ENCODE measurements around the gene GRB7.
"Not testable (repeated sequence)": the region's sequence is repeated elsewhere in the genome, so short reads cannot be mapped to it uniquely, and the experiment has no call there.

Gene GRB7

DNA sequence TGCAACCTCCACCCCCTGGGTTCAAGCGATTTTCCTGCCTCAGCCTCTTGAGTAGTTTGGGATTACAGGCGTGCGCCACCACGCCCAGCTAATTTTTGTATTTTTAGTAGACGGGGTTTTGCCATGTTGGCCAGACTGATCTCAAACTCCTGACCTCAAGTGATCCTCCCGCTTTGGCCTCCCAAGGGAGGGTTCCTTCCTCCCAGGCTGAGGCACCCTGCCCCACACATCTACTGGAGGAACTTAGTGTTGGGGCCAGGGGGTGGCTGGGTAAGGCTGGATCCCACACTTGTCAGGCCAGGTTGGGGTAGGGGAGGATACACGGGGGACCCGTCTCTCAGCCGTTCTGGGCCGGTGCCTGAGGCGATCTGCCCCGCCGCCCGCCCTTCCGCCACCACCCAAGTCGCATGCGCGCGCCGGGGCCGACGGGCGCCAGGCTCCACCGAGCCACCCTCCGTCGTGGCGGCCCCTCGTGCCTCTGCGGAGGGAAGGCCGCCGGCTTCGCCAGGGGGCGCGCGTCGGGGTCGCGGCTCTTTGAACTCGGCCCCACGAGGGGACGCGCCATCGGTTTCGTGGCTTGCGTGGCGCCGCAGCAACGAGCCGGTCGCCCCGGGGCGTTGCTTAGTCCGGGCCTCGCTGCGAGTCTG, 15.9 kb downstream of the GRB7 start:
- DNase-seq = no peak

DNA sequence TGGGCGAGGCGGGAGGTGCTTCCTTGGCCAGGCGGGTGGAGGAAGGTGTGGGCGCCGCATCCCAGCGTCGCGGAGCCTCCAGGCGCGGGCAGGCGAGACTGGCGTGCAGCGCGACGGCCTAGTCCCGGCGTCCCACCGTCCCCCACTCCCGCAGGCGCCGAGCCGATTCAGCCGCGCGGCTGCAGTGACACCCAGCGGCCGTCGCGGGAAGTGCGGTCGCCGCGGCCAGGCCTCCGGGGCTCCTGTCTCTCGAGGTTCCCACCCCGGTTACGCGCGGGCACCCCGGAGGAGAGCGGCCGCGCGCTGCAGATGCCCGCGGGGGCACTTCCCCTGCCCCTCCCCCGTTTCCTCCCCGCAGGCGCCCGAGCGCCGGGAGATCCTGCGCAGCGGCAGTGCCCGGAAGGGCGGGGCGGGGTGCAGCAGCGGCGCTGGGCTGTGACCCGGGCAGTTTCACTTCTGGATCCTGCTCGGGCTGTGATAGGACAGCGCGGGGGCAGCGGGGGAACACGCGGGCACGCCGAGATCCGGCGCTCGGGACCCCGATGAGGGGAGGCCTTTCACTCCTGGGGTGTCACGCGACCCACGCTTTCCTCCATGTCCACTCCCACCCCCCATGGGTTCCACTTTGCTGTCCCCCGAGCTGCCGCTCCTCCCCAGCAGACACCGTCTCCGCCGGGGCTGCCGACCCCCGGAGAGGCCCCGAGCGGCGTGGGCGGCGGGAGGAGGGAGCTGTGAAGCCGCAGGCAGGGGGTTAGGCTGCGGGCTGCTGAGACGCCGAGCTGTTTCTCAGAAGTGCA, 16.6 kb downstream of the GRB7 start:
- DNase-seq = peak; percentile 79

DNA sequence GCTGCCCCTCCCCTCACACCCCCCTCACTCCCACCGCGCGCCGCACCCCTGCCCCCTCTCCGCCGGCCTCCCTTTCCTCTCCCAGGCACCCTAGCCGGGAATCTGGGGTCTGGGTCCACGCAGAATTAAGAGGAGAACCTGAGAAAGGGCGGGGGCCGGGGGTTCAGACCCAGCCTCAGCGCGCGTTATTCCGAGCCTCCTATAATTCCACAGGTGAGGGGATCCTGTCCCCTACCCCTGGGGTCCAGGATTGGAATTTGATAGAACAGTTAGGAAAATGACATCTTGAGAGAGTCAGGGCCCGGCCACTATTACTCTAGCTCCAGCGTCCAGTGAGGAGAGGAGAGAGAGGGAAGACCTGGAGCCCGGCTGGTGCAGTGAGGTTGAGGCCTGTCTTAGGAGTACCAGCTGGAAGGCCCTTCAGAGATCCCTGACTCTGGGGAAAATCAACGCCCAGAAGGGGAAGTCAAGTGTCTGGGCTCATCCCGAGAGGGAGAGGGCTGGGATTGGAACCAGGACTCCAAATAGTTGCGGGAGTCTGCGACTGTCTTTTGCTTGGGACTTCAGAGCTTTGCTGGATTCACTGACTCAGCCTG, 17.3 kb downstream of the GRB7 start:
- no peak for DNase-seq

GRCh38 chr17:39755554-39756379, 18.0 kb downstream of the GRB7 start:
- no peak for DNase-seq

DNA sequence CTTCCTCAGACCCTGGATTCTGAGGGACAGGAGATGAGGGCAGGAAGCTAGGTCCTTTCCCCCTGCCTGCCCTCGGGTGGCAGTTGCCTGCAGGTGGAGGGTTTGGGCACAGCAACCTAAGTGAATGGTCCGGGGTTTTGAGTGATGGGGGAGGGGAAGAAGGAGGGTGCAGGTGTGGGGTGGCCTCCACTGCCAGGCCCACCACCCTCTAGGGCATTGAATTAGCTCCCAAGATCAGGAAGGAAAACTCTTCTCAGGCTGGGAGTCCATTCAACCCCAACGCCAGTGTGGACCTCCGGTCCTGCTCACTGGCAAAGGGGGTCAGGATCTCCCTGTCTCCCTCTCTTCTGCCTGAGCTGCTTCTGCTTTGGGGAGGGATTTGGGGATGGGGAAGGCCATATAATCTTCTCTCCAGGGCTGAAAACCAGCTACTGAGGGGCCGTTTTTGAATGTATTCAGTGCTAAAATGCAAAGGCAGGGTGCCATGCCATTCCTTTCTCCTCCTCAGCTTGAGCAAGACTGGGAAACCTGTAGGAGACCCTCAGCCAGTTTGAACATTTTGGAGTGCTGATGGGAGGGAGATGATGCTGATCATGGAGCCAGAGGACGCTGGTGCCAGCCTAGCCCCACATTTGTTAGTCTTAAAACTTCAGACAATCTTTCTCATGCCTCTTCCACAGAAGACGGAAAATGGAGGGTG, 18.8 kb downstream of the GRB7 start:
- DNase-seq = no peak

DNA sequence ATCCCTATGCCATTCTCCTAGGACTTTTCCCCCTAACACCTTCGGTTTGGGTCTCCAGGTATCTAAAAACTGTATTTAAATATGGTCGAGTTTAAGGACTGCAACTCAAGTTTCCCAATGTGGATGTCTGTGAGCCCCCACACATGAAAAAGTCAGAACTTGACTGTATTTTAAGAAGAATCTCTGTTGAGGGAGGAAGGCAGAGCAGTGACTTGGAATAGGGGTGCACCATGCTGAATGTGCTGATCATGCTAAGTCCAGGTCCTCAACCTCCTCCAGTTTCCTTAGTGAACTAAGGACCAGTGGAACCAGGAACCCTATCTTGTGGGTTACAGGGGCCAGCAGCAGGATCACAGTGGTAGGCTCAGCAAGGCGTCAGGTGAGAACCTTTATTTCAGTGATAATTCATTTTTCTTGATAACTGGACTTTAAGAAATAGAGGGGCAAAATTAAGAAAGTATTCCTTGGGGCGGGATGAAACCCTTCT, 19.5 kb downstream of the GRB7 start:
- DNase-seq = no peak

GRCh38 chr17:39757931-39758873, 20.5 kb downstream of the GRB7 start:
- peak; percentile 34 for DNase-seq

DNA sequence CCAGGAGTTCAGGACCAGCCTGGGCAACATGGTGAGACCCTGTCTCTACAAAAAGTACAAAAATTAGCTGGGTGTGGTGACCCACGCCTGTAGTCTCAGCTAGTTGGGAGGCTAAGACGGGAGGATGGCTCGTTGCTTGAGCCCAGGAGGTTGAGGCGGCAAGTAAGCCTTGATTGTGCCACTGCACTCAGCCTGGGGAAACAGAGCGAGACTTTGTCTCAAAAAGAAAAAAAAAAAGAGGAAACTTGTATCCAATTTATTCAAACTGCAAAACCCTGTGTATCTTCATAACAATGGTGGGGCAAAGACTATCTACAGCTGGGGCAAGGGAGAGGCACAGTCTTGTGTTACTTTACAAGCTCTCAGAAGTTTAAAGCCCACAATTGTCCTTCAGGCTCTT, 21.5 kb downstream of the GRB7 start:
- no peak for DNase-seq

- DNase-seq = no peak
These were observed 24.2 kb downstream of the GRB7 start for GRCh38 chr17:39761861-39762496.

GRCh38 chr17:39763051-39763820, 25.5 kb downstream of the GRB7 start:
- no peak for DNase-seq

DNA sequence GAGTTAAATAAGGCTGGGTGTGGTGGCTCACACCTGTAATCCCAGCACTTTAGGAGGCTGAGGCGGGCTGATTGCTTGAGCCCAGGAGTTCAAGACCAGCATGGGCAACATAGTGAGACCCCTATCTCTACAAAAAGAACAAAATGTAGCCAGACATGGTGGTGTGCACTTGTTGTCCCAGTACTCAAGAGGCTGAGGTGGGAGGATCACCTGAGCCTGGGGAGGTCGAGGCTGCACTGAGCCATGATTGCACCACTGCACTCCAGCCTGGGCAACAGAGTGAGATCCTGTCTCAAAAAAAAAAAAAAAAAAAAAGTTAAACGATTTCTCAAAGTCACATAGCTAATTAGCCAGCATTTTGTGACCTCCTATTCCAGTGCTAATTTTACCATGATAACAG, 26.4 kb downstream of the GRB7 start:
- not testable (repeated sequence) for DNase-seq

- DNase-seq = no peak
These were observed 27.4 kb downstream of the GRB7 start for GRCh38 chr17:39765175-39765574.

GRCh38 chr17:39765766-39766165, 28.0 kb downstream of the GRB7 start:
- DNase-seq = no peak

GRCh38 chr17:39767147-39767546, 29.4 kb downstream of the GRB7 start:
- no peak for DNase-seq

- DNase-seq = no peak
These were observed 32.3 kb downstream of the GRB7 start for GRCh38 chr17:39769974-39770587.

- DNase-seq = no peak
These were observed 34.7 kb downstream of the GRB7 start for GRCh38 chr17:39772415-39772814.

- DNase-seq = no peak
These were observed 35.5 kb downstream of the GRB7 start for GRCh38 chr17:39772987-39773934.

DNA sequence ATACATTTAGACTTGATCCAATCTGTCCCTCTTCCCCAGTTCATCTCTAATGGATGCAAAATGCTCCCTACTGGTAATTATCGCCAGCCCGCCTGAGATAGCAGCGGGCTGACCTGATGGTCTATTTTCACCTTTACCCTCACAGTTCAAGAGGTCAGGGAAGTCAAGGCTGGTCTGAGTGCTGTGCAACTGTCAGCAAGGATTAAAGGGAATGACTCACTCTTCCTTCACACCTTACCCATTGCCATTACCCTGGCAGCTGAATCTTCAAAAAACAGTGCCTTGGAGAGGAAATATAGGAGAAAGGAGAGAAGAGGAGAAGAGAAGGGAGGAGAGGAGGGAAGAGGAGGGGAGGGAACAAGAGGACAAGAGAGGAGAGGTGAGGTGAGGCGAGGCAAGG, 36.3 kb downstream of the GRB7 start:
- DNase-seq = no peak

Measured in GOT3 (cell line).